IMR-90 (cell line): ENCODE measurements around the gene LRRC41. TPM values are rescaled to one million over a fixed set of nuclear protein-coding genes. Genes with fewer than 3 reads are reported as not detected.

Source experiments
- ATAC-seq: fragments of 200-7000 bp; cut with Tn5 transposase; 2 replicates; pipeline ENCODE4 v1.9.1; 2020; ENCODE audit warnings: low read depth, mild to moderate bottlenecking, moderate library complexity
- BruUV-seq: library from RNA; stranded (reverse); fragments of 400-500 nt; replicated peaks from 2 replicates; lab custom pipeline; 2021; lab: Mats Ljungman, UMichigan
- CTCF ChIA-PET: fragments of 300-600 bp; formaldehyde crosslinking; extraction: SDS; loops from one replicate; lab custom pipeline; 2021; ENCODE audit warnings: antibody characterized with exemption; lab: Yijun Ruan, JAX
- POLR2A ChIA-PET: fragments of 300-600 bp; sonication (Branson Sonifier 250); formaldehyde crosslinking; loops from one replicate; lab custom pipeline; 2022; ENCODE audit warnings: antibody characterized with exemption; ENCODE audit not compliant: unreplicated experiment; lab: Charles Lee
- DNase-seq: peaks from one replicate; pipeline ENCODE4 v3.0.0; 2013
- H2AFZ ChIP-seq: replicated peaks from 2 replicates; pipeline ENCODE3; 2013; ENCODE audit warnings: low read length, mild to moderate bottlenecking; ENCODE audit not compliant: poor library complexity
- H2AK5ac ChIP-seq: 2 replicates; pipeline ENCODE4 v1.6.1; 2013; ENCODE audit warnings: low read depth, low read length, inconsistent platforms
- H2AK9ac ChIP-seq: replicated peaks from 2 replicates; pipeline ENCODE3; 2013; ENCODE audit warnings: mild to moderate bottlenecking, low read depth, low read length, moderate library complexity; ENCODE audit not compliant: poor library complexity
- H2BK120ac ChIP-seq: 2 replicates; pipeline ENCODE4 v1.6.1; 2013; ENCODE audit warnings: low read depth, low read length, inconsistent platforms
- H2BK15ac ChIP-seq: 3 replicates; pipeline ENCODE4 v1.6.1; 2013; ENCODE audit warnings: low read depth, low read length, inconsistent platforms
- H2BK20ac ChIP-seq: 2 replicates; pipeline ENCODE4 v1.6.1; 2013; ENCODE audit warnings: low read depth, mild to moderate bottlenecking, inconsistent platforms, low read length, moderate library complexity
- H2BK5ac ChIP-seq: 2 replicates; pipeline ENCODE4 v1.6.1; 2013; ENCODE audit warnings: mild to moderate bottlenecking, low read depth, low read length, inconsistent platforms; ENCODE audit not compliant: poor library complexity, severe bottlenecking
- H3K14ac ChIP-seq: replicated peaks from 2 replicates; pipeline ENCODE4 v1.6.1; 2013; ENCODE audit warnings: low read depth, low read length, inconsistent platforms
- H3K18ac ChIP-seq: 2 replicates; pipeline ENCODE4 v1.6.1; 2013; ENCODE audit warnings: low read depth, low read length, control low read depth
- H3K23ac ChIP-seq: 2 replicates; pipeline ENCODE4 v1.6.1; 2013; ENCODE audit warnings: low read depth, low read length, inconsistent platforms
- H3K27ac ChIP-seq: 2 replicates; pipeline ENCODE4 v1.5.1; 2013; ENCODE audit warnings: mild to moderate bottlenecking, control low read depth, low read length; ENCODE audit not compliant: insufficient read depth
- H3K27me3 ChIP-seq: 2 replicates; pipeline ENCODE4 v1.6.1; 2013; ENCODE audit warnings: low read length; ENCODE audit not compliant: control insufficient read depth, insufficient read depth
- H3K36me3 ChIP-seq: 2 replicates; pipeline ENCODE4 v1.6.1; 2013; ENCODE audit warnings: low read length, mixed read lengths; ENCODE audit not compliant: control insufficient read depth, insufficient read depth
- H3K4ac ChIP-seq: 2 replicates; pipeline ENCODE4 v1.6.1; 2013; ENCODE audit warnings: low read depth, low read length, inconsistent platforms
- H3K4me1 ChIP-seq: 2 replicates; pipeline ENCODE4 v1.6.1; 2013; ENCODE audit warnings: low read length, mixed read lengths; ENCODE audit not compliant: control insufficient read depth, insufficient read depth
- H3K4me2 ChIP-seq: 2 replicates; pipeline ENCODE4 v1.6.1; 2013; ENCODE audit warnings: low read depth, mild to moderate bottlenecking, control low read depth, low read length, moderate library complexity
- H3K4me3 ChIP-seq: 2 replicates; pipeline ENCODE4 v1.5.1; 2013; ENCODE audit warnings: low read depth, mild to moderate bottlenecking, control low read depth, low read length, moderate library complexity; ENCODE audit not compliant: insufficient read depth
- H3K56ac ChIP-seq: 2 replicates; pipeline ENCODE4 v1.6.1; 2013; ENCODE audit warnings: low read length, inconsistent platforms; ENCODE audit not compliant: insufficient read depth; ENCODE audit errors: extremely low read depth
- H3K79me1 ChIP-seq, 2 experiments: 2 replicates each; pipeline ENCODE4 v1.6.1; 2013; ENCODE audit warnings: low read length in 2 of 2, inconsistent platforms in 1 of 2, low read depth in 1 of 2
- H3K9ac ChIP-seq: 2 replicates; pipeline ENCODE4 v1.6.1; 2013; ENCODE audit warnings: low read depth, low read length, control low read depth
- H3K9me1 ChIP-seq: 2 replicates; pipeline ENCODE4 v1.6.1; 2013; ENCODE audit warnings: low read length, inconsistent platforms; ENCODE audit not compliant: insufficient read depth
- H3K9me3 ChIP-seq: 2 replicates; pipeline ENCODE4 v1.6.1; 2013; ENCODE audit warnings: low read length; ENCODE audit not compliant: control insufficient read depth, insufficient read depth
- H4K20me1 ChIP-seq: 2 replicates; pipeline ENCODE4 v1.6.1; 2013; ENCODE audit warnings: low read length, inconsistent platforms; ENCODE audit not compliant: insufficient read depth
- H4K5ac ChIP-seq: 2 replicates; pipeline ENCODE4 v1.6.1; 2013; ENCODE audit warnings: mild to moderate bottlenecking, low read depth, low read length, control low read depth
- H4K8ac ChIP-seq, 2 experiments: 2 replicates each; pipeline ENCODE4 v1.6.1; 2013; ENCODE audit warnings: low read depth in 2 of 2, low read length in 2 of 2, control low read depth in 1 of 2, inconsistent platforms in 1 of 2
- H4K91ac ChIP-seq: 2 replicates; pipeline ENCODE4 v1.6.1; 2013; ENCODE audit warnings: low read depth, low read length, inconsistent platforms; ENCODE audit not compliant: insufficient read depth
- BHLHE40 ChIP-seq: fragments of 150-350 bp; IDR thresholded peaks from 2 replicates; pipeline ENCODE4 v1.6.1; 2016; ENCODE audit warnings: mild to moderate bottlenecking, low read depth, low read length
- CEBPB ChIP-seq: IDR thresholded peaks from 2 replicates; pipeline ENCODE4 v1.6.1; 2012; ENCODE audit warnings: low read depth, low read length, improper control_type of control experiment
- CHD1 ChIP-seq: IDR thresholded peaks from 2 replicates; pipeline ENCODE4 v1.6.1; 2012; ENCODE audit warnings: low read depth, low read length, improper control_type of control experiment
- MAFK ChIP-seq: IDR thresholded peaks from 2 replicates; pipeline ENCODE4 v1.6.1; 2012; ENCODE audit warnings: low read depth, low read length, improper control_type of control experiment
- MAZ ChIP-seq: IDR thresholded peaks from 2 replicates; pipeline ENCODE4 v1.6.1; 2012; ENCODE audit warnings: low read depth, mild to moderate bottlenecking, low read length, improper control_type of control experiment, moderate library complexity, borderline replicate concordance
- MXI1 ChIP-seq: IDR thresholded peaks from 2 replicates; pipeline ENCODE4 v1.6.1; 2012; ENCODE audit warnings: low read depth, mild to moderate bottlenecking, low read length, moderate library complexity, borderline replicate concordance
- NFE2L2 ChIP-seq: fragments of 150-350 bp; IDR thresholded peaks from 2 replicates; pipeline ENCODE4 v1.6.1; 2016; ENCODE audit warnings: low read depth, mild to moderate bottlenecking, low read length
- POLR2A ChIP-seq: IDR thresholded peaks from 2 replicates; pipeline ENCODE4 v1.6.1; 2012; ENCODE audit warnings: mild to moderate bottlenecking, low read depth, low read length
- RAD21 ChIP-seq: IDR thresholded peaks from 2 replicates; pipeline ENCODE4 v1.6.1; 2012; ENCODE audit warnings: low read length, improper control_type of control experiment
- RCOR1 ChIP-seq: IDR thresholded peaks from 2 replicates; pipeline ENCODE4 v1.6.1; 2012; ENCODE audit warnings: mild to moderate bottlenecking, low read length, improper control_type of control experiment; ENCODE audit not compliant: insufficient replicate concordance
- RFX5 ChIP-seq: IDR thresholded peaks from 2 replicates; pipeline ENCODE4 v1.8.0; 2012; ENCODE audit warnings: low read depth, mild to moderate bottlenecking, low read length, moderate library complexity
- SMC3 ChIP-seq: fragments of 150-350 bp; IDR thresholded peaks from 2 replicates; pipeline ENCODE4 v1.6.1; 2016; ENCODE audit warnings: low read depth, mild to moderate bottlenecking, antibody characterized with exemption, low read length, moderate library complexity
- USF2 ChIP-seq: fragments of 150-350 bp; IDR thresholded peaks from 2 replicates; pipeline ENCODE4 v1.6.1; 2017; ENCODE audit warnings: mild to moderate bottlenecking, antibody characterized with exemption, low read length, low read depth
- WGBS, 2 experiments: methylation state at CpG; one replicate each; pipeline versions ENCODE4 v1.1.5 to v1.1.7; 2013; ENCODE audit warnings: missing lambda C conversion rate in 2 of 2; ENCODE audit not compliant: insufficient read length in 1 of 2; ENCODE audit errors: extremely low coverage in 2 of 2; 5-methylcytosine and 5-hydroxymethylcytosine counted together
- dilution Hi-C: fragments of 300-500 bp; cut with HindIII; formaldehyde crosslinking; loops from one replicate; pipeline ENCODE4 v1.14.3; 2018; ENCODE audit warnings: low sequenced_read_pairs; ENCODE audit not compliant: unreplicated experiment
- in situ Hi-C: fragments of 300-500 bp; cut with MboI; formaldehyde crosslinking; loops from 3 replicates; pipeline ENCODE4 v1.14.3; 2019; ENCODE audit warnings: low sequenced_read_pairs, inconsistent platforms, mixed read lengths
- intact Hi-C: fragments of 100-400 bp; cut with micrococcal nuclease; formaldehyde crosslinking; loops from 2 replicates; pipeline ENCODE4 v1.10.0; 2022
- polyA plus RNA-seq, 3 experiments: library from polyadenylated mRNA; depleted of rRNA; stranded (reverse); fragments of >200 nt; gene quantifications; 2 replicates each; pipeline ENCODE4 v1.2.3, GENCODE V29; 2012; ENCODE audit warnings: low replicate concordance in 1 of 3
- total RNA-seq: library from RNA; depleted of rRNA; stranded (reverse); fragments of >200 nt; gene quantifications from 2 replicates; pipeline ENCODE4 v1.2.3, GENCODE V29; 2012
- TF ChIP-seq, protein P1 (sequence below): fragments of 150-350 bp; IDR thresholded peaks from 2 replicates; pipeline ENCODE4 v1.6.1; 2016; ENCODE audit warnings: low read depth, mild to moderate bottlenecking, low read length, moderate library complexity, borderline replicate concordance

Gene LRRC41
- total and polyA plus RNA-seq, 2 of the 4 experiments (the other 2 are of a cell fraction) = 67.6 to 83.2 TPM

DNA sequence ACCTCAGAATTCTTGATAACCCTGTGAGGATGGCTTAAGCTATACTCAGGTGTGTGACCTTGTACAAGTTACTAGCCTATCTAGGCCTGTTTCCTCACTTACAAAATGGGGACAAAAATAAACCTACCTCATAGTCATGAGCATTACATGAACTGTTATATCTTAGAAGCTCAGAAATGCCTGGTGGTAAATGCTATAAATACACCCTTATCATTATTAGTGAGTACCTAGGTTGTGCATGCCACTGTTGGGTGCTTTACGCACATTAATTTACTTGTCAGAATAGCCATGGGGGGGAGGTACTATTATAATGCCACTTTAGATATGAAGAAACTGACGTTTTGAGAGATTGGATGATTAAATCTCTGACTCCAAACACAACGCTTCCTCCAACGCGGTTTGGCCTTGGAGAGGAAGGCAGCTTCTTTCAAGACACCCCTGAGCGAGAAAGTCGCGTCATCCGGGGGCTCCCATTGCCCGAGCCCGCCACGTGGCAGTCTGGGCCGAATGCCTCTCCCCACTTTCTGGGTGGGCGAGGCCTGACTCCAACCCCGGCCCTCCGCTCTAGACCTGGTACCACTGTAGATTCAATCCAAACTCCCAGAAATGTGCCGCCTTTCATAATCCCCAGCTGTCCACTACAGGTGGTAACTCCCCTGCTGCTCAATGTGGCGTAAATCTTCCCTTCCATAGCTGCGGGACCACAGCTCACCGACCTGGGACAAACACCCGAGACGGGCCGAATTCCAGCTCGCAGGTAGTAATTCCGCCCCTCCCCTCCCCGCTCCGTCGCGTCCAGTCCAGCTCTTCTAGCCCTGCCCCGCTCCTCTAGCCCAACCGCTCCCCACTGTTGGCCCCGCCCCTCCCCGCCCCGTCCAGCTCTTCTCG is 56.6 kb downstream of the LRRC41 start:
- peak overlapping the region; percentile 71; the same call in 1 of the 2 replicates for H4K91ac ChIP-seq
- H3K27me3 ChIP-seq = no peaks in the 10 kb centered on the region
- dilution Hi-C loops = no loop called here
- H3K56ac ChIP-seq = peak overlapping the region; percentile 78
- H2AK5ac ChIP-seq = 0 out of 2 replicates have a peak overlapping the region, but pooled peaks have one; percentile 49
- peak overlapping the region; percentile 57; the same call in 1 of the 2 replicates for H2BK120ac ChIP-seq
- no peak overlapping the region for H2BK15ac ChIP-seq
- no TSS peak for BruUV-seq
- peak overlapping the region; percentile 77 to 96 for H4K8ac ChIP-seq
- peak; percentile 45 for DNase-seq
- WGBS, 2 experiments = 0% methylated on average over 9 of the region's 35 CpGs; no CpG with 5 or more reads in 1 of the 2 experiments
- peak overlapping the region; percentile 50 for H3K27ac ChIP-seq
- in situ Hi-C loops = no loop called here
- peak overlapping the region; percentile 42 for H3K18ac ChIP-seq
- no peaks in the 10 kb centered on the region for H3K9me3 ChIP-seq
- ChIA-PET CTCF (interaction anchor here (0.6 to 1.8 kb wide), 3 partner anchors 22 to 155 kb away, joined by 4 to 6 read pairs (median 6); no protein-coding TSS in a partner anchor), POLR2A (interaction anchor here (0.6 to 0.9 kb wide), 2 partner anchors 54 to 55 kb away, joined by 4 to 6 read pairs; no protein-coding TSS in a partner anchor)
- peak overlapping the region; percentile 79 for H3K9ac ChIP-seq
- H3K4me2 ChIP-seq = peak overlapping the region; percentile 93
- H2AK9ac ChIP-seq = peak overlapping the region; percentile 92
- peak overlapping the region; percentile 85 for H3K4ac ChIP-seq
- H3K9me1 ChIP-seq = peaks cover 8% of the 10 kb centered on the region; the same call in 1 of the 2 replicates
- H3K14ac ChIP-seq = peak overlapping the region; percentile 86
- intact Hi-C loops = loop anchor here (1.0 kb wide), 1 partner anchor 102 kb away; no protein-coding TSS in a partner anchor
- peak; percentile 88 for ATAC-seq
- TF ChIP-seq USF2 (peak; percentile 33; the same call in 1 of the 2 replicates), RFX5 (no peak), MAFK (no peak), RAD21 (no peak), BHLHE40 (no peak), NFE2L2 (no peak), CEBPB (no peak), CHD1 (no peak), RCOR1 (no peak), POLR2A (no peak), SMC3 (no peak), MXI1 (peak; percentile 63; the same call in 1 of the 2 replicates), MAZ (no peak)
- TF ChIP-seq, protein P1, sequence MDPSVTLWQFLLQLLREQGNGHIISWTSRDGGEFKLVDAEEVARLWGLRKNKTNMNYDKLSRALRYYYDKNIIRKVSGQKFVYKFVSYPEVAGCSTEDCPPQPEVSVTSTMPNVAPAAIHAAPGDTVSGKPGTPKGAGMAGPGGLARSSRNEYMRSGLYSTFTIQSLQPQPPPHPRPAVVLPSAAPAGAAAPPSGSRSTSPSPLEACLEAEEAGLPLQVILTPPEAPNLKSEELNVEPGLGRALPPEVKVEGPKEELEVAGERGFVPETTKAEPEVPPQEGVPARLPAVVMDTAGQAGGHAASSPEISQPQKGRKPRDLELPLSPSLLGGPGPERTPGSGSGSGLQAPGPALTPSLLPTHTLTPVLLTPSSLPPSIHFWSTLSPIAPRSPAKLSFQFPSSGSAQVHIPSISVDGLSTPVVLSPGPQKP = no peak
- H2BK5ac ChIP-seq = peak overlapping the region; percentile 6
- peaks cover 3% of the 10 kb centered on the region; the same call in 1 of the 2 replicates for H3K4me1 ChIP-seq
- H3K23ac ChIP-seq = 0 out of 2 replicates have a peak overlapping the region, but pooled peaks have one; percentile 44
- peak overlapping the region; percentile 23 for H4K5ac ChIP-seq
- H3K36me3 ChIP-seq = no peaks in the 10 kb centered on the region
- H2AFZ ChIP-seq = peak overlapping the region; percentile 100
- peaks cover 14 to 31% of the 10 kb centered on the region in 2 experiments; a peak in 3 of 4 replicates for H3K79me1 ChIP-seq
- no peak overlapping the region for H2BK20ac ChIP-seq
- H4K20me1 ChIP-seq = no peaks in the 10 kb centered on the region
- H3K4me3 ChIP-seq = peak overlapping the region; percentile 91
